Fibroblast of skin of scalp (primary cell): ENCODE results near the gene CCDC116.
"Not testable (repeated sequence)": the region's sequence is repeated elsewhere in the genome, so short reads cannot be mapped to it uniquely, and the experiment has no call there.

Experiments used
- DNase-seq: peaks from one replicate; pipeline ENCODE4 v3.0.0-alpha.2; 2013

CCDC116 gene

DNA sequence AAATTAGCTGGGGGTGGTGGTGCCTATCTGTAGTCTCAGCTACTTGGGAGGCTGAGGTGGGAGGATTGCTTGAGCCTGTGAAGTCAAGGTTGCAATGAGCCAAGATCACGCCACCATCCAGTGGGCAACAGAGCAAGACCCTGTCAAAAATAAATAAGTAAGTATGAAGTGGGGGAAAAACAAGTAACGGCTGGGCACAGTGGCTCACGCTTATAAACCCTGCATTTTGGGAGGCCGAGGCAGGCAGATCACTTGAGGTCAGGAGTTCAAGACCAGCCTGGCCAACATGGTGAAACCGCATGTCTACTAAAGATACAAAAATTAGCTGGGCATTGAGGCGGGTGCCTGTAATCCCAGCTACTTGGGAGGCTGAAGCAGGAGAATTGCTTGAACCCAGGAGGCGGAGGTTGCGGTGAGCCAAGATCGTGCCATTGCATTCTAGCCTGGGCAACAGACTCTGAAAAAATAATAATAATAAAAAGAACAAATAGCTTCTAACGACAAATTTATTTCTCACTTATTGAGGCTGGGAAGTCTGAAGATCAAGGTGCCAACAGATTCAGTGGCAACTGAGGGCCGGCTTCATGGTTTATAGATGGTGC lies 22.9 kb upstream of the CCDC116 start:
- not testable (repeated sequence) for DNase-seq

DNA sequence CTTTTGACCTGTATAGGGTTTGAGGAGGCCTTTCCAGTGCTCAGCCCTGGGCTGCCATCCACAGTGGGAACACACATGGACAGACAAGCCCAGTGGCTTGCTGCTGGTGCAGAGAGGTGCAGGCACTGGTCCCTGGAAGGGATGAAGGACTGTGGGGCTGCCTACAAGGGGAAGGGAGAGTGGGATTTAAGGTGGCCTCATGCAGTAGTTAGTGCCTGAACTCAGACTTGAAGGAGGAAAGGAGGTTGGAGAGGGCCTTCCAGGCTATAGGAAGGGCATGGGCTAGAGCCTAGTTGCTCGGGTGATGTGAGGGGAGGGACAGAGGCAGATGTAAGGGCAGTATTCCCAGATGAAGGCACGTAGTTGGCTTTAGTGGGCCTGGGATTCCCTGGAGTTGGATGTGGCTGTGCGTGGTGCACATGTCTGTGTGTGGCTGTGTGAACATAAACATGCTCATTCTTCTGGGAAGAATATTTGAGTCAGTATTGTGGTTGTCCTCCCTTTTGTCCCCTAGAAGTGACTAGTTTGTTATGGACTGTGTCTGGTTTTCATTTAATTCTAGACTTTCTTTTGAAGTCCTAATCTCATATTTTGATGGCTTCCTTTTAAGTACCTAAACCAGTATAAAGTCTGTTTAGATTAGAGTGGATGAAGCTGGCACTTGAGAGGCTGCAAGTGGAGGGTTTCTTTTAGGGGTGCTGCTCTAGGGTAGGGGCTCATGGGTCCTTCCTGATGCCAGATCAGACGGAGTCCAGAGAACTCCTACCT lies 21.2 kb upstream of the CCDC116 start:
- DNase-seq: no peak

DNA sequence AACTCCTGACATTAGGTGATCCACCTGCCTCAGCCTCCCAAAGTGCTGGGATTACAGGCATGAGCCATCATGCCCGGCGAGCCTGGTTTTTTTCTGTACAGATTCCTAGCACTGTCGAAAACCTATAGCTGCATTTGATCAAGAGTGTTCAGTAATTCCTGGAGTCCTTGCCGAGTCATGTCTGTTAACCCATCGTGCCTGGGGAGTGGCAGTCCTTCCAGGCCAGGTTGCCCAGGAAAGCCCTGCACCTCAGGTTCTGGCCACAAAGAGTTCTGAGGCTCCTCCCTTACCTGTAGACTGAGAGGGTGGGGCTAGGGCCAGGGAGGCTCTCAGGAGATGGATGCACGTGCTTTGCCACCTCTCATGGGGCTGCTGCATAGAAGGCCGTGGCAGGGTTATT lies 19.7 kb upstream of the CCDC116 start:
- no peak for DNase-seq

DNA sequence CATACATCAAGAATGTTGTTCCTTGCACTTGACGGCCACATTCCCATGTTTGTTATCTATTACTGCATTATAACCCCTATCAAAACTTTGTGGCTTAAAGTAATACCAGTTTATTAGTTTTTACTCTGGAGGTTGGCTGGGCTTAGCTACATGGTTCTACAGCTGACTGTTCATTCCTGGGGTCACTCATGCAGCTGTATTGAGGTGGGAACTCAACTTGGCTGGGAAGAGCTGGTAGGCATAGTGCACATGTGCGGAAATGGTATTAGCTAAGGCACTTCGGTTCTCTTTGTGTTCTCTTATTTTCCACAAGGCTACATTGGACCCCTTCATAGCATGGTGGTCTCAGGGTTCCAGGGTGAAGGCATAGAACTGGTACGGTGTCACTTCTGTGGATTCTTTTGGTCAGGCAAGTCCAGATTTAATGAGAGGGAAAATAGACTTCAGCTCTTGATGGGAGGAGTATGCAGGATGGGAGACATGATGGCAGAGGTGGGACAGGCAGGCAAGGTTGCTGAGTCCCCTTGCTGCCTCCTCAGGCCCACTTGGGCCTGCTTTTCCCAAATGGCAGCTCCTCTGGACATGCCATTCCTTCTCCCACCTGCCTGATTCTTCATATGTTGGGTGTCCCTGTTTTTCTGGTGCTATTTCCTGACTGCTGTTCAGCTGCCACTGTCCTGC lies 18.9 kb upstream of the CCDC116 start:
- DNase-seq: no peak

DNA sequence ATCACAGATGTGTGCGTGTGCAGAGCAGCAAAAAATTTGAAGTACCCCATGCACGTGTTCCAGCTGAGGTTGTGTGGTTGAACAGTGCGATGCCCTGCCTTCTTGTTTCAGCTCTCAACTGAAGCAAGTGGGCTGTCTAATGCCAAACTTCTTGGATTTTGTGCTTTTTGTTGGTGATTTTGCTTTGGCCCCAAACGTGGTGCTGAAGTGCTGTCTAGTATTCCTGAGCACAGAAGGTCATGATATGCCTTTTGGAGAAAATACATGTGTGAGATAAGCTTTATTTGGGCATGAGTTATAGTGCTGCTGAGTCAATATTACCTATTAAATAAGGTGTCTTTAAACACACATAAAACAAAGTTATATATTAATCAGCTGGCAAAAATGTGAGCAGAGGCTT lies 16.8 kb upstream of the CCDC116 start:
- no peak for DNase-seq

DNA sequence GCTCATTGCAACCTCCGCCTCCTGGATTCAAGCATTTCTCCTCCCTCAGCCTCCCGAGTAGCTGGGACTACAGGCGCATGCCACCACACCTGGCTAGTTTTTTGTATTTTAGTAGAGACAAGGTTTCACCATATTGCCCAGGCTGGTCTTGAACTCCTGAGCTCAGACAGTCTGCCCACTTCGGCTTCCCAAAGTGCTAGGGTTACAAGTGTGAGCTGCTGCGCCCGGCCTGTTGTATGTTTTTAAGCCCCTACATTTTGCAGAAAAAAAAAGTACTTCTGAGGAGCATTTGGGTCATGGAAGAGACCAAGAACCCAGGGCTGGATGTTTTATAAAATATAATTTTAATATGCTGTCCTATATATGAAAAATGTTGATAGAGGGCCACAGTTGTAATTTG lies 15.2 kb upstream of the CCDC116 start:
- DNase-seq: not testable (repeated sequence)

DNA sequence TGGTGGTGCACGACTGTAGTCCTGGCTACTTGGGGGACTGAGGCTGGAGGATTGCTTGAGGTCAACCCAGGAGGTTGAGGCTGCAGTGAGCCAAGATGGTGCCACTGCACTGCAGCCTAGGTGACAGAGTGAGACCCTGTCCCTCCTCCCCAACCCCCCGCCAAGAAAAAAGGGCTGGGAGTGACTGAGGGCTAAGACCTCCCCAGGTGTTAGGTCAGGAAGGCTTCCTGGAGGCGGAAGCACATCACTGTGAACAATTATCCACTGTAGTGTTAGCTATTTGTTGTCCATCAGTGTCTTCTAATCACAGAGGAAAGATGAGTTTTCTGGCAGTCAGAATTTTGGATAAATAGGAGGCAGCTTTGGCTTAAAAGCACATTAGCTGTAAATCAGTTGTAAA lies 11.5 kb upstream of the CCDC116 start:
- DNase-seq: no peak

DNA sequence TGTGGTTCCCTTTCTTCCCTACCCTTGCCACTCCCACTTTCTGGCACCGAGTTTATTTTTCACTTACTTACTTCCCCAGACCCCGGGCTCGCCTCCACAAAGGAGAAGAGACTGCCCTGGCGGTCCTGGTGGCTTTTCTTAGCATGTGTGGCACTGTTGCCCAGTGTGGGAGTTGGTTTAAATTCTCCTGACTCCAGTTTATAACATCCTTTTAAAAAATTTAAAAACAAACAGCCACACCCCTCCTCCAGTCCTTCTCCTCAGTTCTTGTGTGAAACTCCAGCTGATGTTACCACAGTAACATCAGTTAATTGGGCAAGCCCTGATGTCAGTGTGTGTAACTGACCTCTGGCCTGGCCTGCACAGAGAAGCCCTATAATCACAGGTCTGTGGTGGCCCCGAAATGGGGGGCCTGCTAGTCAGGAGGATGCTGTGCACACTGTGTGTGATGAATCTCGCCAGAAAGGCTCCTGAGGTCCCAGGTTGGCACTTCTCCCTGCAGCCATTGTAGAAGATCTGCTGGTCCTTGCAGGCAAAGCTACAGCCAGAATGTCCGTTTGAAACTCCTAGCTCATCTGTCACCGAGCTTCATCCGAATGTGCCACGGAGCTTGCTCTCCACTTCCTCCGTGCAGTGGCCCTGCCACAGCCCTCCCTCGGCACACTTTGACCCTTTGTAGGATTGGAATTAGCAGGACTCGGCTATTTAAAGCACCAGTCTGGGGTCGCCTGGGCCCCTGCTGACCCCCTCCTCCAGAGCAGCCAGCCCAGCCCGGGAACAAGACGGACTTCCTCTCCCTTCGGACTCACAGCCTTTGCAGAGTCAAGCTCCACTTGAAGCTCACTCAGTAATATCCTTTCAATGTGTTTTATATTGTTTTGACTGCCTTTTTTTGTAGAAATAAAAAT lies 10.3 kb upstream of the CCDC116 start:
- no peak for DNase-seq

DNA sequence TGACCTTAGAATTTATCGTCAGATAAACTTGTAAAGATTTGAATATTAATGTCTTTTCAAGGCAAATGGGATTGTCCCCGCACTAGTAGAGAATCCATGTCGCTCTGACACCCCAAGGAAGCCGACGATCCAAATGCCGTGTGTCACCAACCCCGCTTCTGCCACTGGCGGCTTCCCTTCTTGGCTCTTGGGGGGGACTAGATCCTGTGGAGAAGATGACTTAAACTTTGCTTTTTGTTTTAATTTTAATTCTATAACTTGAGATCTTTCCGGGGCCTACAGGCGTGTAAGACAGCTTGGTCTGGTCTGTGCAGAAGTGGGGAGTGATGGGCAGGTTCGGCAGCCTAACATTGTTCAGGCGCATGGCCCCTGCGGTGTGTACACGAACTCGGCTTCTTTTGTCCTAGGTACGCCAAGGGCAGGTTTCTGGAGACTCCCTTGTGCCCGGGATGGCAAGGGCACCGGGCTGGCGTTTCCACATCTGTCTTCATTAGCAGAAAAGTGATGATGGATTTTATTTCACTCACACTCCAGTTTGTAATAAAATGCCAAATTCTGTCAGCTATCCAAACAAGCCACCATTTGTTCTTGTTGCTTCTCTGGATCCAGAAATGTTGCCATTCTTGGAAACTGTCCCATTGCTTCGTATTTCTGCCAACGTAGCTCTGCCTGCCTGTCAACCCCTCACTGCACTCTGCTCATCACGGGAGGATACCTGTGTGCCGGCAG lies 9.5 kb upstream of the CCDC116 start:
- DNase-seq: no peak

DNA sequence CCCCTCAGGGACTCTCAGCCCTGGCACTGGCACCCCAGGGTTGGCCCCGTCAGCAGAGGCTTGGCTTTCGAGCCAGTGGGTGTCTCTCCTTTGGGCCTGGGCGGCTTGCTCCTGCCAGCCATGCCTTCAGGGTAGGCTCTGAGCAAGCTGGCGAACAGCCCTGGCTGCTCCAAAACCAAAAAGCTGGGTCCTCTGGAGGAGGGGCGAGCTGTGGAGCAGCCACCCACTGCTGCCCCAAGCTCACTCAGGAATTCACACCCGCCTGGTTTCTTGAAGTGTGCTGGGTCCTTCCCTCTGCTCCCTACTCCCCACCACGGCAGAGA lies 9.0 kb upstream of the CCDC116 start:
- no peak for DNase-seq

DNA sequence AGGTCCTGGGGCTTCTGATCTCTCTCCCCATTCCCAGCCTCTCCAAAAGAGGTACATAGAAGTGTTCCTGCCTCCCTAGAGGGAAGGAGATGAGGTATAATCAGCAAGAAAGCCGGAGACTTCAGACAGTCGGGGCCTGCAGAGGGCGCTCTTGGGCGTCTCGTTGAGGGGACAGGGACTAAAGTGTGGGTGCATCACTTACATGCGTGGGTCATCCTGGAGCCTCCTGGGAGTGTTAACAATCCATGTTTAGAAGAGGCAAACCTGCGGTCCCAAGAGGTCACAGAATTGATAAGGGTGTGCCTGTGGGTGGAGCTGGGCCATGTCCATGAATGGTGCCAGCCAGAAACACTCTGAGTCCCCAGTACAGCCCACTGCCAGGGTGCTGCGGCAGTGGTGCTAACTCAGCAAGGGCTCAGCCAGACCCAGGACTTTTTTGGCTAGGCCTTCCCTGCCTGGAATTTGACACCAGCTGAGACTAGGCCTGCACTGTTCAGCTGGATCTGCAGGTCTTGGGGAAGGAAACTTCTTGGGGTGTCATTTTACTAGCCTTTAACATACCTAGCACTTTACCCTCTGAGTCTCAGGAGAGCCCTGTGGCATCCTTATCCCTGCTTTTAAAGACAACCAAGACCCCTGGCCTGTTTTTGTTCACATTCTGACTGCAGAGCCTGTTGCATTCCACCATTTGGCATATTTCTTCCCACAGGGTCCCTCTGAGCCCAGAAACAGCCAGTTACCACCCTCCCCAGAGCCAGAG lies 8.3 kb upstream of the CCDC116 start:
- no peak for DNase-seq

DNA sequence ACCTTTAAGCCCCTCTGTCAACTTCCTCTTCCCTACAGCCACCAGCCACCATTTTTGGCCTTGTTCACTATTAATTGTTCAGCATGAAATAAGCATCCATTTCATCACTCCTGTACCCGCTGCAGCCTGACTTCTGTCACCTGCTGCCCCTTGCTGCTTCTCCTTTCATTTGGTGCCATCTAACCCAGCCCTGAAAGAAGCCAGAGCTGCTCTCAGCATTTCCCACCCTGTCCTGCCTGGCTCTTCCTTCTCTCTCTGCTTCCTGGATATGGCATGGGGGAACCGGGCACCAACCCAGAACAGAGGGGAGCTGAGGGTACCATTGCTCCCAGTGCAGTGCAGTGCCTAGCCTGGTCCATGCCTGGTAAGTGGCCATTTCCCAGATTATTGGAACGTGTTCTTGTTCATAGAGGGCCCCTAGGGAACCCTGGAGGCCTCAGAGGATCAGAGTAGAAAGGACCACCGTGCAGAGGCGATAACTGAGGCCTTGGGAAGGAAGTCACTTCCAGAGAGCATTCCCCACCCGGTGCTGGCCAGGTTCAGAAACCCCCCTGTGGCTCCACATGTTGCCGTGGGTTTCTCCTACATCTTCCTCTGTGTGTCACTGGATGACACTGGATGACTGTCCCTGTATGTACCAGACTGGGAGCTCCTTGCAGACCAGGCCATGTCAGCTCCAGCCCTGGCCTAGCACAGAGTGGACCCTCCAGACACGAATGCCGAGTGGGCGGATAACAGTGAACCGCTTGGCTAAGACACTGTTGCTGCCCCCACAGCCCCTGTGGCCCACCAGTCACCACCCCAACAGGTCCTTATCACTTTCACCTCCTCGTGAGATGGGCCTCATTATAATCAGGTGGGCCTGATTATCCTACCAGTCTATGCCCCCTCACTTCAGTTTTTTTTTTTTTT lies 7.4 kb upstream of the CCDC116 start:
- no peak for DNase-seq

DNA sequence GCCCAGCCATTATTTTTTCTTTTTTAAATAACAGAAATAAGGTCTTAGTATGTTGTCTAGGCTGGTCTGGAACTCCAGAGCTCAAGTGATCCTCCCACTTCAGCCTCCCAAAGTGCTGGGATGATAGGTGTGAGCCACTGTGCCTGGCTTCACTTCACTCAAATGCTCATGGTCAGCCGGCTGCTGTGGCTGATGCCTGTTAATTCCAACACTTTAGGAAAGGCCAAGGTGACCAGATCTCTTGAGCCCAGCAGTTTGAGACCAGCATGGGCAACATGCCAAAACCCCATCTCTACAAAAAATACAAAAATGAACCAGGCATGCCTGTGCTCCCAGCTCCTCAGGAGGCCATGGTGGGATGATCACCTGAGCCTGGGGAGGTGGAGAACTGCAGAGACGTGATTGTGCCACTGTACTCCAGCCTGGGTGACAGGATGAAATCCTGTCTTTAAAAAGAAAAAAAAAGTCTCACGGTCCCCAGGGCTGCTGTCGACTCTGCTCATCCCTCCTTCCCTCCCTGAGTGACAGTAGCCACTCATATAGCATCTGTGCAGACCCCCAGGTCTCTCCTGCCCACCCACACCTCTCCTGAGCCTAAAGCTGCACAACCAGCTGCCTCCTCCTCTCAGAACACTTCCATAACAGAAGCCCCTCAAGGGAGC lies 6.4 kb upstream of the CCDC116 start:
- DNase-seq: no peak

DNA sequence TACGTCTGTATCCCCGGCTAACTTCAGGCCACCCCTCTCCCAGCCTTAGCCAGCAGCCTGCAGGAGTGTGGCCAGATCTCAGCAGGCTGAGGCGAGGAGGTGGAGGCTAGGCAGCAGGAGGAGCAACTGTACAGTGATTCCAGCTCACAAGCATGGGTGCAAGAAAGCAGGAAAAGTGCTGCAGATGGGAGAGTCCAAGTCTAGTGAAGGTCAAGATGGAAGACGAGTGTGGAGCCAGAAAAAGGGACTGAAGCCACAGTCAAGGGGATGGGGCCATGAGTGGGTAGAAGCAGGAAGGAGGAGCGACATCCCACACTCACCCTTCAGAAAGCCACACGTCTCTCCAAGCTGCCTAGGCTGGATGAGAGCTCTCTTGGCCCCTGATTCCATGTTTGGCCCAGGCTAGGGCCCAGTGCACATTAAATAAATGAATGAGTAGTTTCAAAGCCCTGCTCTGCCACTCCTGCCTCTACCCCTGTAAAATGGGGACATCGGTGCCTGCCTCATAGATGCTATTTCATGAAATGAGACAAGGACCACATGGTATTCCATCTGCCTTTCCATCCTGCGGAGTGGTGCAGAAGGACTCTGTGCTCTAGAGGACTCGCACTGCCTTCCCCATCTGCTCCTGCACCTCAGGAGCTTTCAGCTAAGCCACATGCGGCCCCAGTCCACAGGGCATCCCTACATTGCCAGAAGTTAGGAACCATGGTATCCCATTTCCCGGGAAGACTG lies 5.7 kb upstream of the CCDC116 start:
- DNase-seq: no peak

DNA sequence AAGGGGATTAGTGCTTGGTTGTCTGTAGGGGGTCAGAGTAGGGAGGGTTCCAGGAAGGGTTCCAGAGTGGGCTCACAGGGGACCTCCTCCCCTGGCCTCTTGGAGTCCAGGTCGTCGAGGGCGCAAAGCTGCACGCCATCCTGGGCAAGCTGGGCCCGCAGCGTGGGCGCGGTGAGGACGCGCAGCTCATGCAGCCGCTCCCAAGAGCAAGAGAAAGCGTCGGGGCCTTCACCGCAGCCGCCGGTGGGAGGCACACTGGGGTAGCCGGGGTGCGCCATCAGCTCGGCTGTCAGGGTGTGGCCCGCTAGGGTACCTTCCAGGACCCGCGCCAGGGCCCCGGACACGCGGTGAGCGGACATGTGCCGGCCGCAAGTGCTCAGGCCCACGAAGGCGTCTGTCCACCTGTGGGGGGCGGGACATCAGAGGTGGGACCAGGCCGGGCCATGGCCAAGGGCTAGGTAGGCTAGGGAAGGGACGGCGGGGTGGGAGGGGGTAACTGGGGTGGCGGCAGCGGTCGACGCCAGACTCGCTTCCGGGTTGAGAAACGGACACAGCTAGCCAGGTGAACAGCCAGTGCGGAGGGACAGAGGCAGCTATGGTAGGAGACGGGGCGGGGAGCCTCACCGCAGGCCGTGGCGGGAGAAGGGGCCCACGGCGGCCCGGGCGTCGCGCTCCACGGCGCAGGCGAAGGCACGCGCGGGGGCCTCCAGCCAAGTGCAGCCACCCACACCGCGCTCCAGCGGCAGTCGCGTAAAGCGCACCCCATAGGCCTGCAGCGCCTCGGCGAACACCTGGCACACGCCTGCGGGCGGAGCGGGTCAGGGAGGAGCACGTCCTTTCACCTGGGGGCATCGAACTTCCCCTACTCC lies 3.9 kb upstream of the CCDC116 start:
- DNase-seq: no peak

DNA sequence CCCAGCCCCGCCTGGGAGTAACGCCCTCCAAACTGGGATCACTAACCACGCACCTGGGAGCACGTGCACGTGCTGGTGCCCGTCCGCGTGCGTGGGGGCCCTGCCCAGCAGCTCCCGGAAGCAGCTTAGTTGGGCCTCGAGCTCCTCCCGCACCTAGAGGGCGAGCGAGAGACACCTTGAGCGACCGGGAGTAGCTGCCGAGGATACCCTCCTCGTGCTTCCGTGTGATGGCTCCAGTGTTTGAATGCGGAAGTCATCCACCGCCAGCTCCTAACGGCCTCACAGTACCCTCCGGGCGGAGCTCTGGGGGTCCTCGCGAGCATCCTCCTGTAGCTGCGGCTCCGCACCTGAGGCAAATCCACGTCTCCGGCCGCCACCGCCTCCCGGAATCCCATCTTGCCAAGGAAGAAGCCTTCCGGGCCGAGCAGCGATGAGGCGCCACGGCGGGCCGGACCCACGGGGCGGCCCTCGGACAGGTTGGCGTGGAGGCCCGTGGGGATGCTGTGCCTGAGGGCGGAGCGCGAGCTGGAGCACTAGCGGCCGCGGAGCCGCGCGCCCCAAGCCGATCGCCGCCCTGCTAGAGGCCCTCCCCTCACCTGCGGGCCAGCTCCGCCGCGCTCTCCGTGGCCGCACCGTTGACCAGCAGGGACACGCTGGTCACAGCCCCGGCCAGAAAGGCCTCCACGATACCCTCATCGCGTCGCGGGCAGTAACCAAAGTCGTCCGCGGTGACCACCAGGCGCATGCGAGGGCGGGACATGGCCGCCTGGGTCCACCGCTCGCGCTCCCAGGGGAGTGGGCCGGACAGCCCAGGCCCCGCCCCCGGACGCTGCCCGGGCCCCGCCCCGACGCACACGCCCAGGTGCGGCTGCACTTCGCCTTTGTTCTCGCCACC lies 3.1 kb upstream of the CCDC116 start, which contains the start of gene YDJC:
Gene YDJC (minus strand): TSS at position 768 of the 895 bp plus-strand sequence. CDS start 8 bp downstream, at position 760.
- peak; percentile 91 for DNase-seq

DNA sequence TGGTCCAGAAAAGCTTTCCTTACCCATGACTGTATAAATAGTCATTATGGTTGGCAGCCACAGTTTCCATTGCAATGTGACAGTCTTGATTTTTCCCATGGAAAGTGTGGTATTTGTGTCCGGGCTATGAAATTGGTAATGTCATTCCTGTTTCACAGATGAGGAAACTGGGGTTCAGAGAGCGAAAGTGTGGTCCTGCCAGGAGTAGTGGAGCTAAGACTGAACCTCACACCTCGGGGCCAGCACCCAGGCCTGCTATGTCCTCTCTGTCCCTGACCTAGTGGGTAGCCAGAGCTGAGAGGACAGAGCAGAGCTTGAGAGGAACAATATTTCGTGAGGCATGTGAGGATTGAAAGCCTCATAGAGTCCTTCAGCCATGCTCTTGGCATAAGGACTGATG lies 1.5 kb upstream of the CCDC116 start:
- DNase-seq: no peak
